Upper lobe of left lung (tissue), 4 donors: Measurements from ENCODE around the gene ARID5B.

ENCODE experiments used
- POLR2A ChIP-seq, 4 donors: fragments of 450-650 bp; IDR thresholded peaks; one replicate each; pipeline ENCODE4 v1.5.1; 2016 to 2017; ENCODE audit warnings: antibody characterized with exemption in 4 of 4, mild to moderate bottlenecking in 2 of 4
- POLR2AphosphoS5 ChIP-seq, 2 donors: sonication (generic); formaldehyde crosslinking; IDR thresholded peaks; one replicate each; pipeline ENCODE4 v1.5.1; 2017; ENCODE audit warnings: antibody characterized with exemption in 2 of 2
- TF ChIP-seq, protein P1 (sequence below), 6 experiments: fragments of 450-650 bp in 4 of 6; fragments of 200-600 bp in 2 of 6; sonication (generic) in 2 of 6; IDR thresholded peaks; one replicate each; pipeline ENCODE4 v1.5.1; 2016 to 2019; ENCODE audit warnings: antibody characterized with exemption in 6 of 6

DNA sequence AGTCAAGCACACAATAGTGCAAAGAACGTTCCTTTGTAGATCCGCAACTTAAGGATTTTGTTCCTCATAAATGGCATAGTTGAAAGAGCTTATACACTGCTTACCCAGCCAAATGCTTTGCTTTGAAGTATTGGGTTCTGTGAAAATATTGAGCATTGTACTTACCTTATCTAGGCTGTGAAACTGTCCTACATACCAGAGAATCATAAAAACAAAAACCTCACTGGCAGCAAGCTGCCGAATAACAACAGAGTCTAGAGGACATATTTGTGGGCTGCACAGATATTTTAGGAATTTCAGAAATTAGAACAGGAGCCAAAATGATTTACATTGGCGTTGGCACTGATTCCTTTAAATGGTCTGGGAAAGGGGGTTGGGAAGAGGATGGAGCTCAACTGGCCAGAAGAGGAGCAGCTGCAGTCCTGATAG, 192.4 kb downstream of the ARID5B start:
- TF ChIP-seq, protein P1, sequence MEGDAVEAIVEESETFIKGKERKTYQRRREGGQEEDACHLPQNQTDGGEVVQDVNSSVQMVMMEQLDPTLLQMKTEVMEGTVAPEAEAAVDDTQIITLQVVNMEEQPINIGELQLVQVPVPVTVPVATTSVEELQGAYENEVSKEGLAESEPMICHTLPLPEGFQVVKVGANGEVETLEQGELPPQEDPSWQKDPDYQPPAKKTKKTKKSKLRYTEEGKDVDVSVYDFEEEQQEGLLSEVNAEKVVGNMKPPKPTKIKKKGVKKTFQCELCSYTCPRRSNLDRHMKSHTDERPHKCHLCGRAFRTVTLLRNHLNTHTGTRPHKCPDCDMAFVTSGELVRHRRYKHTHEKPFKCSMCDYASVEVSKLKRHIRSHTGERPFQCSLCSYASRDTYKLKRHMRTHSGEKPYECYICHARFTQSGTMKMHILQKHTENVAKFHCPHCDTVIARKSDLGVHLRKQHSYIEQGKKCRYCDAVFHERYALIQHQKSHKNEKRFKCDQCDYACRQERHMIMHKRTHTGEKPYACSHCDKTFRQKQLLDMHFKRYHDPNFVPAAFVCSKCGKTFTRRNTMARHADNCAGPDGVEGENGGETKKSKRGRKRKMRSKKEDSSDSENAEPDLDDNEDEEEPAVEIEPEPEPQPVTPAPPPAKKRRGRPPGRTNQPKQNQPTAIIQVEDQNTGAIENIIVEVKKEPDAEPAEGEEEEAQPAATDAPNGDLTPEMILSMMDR (IDR thresholded peaks at IDR 0.05): no peak
- TF ChIP-seq POLR2A (IDR thresholded peaks at IDR 0.05): no peak
- TF ChIP-seq POLR2AphosphoS5 (IDR thresholded peaks at IDR 0.05): no peak
